CD4-positive, alpha-beta T cell treated with Interleukin-12 subunit alpha and Interleukin-12 subunit beta, for 1 hour (primary cell): Measurements from ENCODE around the gene PDK2.
A peak's percentile ranks its signal among the peaks of the same experiment; 100 is the strongest.

Experiments
- DNase-seq: peaks from one replicate; pipeline ENCODE4 v3.0.0-alpha.2; 2020

The PDK2 gene

GRCh38 chr17:50139950-50140885, 45.1 kb downstream of the PDK2 start:
- DNase-seq, result peak; percentile 85

GRCh38 chr17:50141026-50141744, 46.0 kb downstream of the PDK2 start:
- DNase-seq, result no peak

- no peak for DNase-seq
Measured at GRCh38 chr17:50141745-50142110, 46.6 kb downstream of the PDK2 start.

GRCh38 chr17:50143461-50144176, 48.5 kb downstream of the PDK2 start:
- no peak for DNase-seq

- no peak for DNase-seq
Measured at GRCh38 chr17:50144355-50144754, 49.2 kb downstream of the PDK2 start.

GRCh38 chr17:50144845-50145531, 49.8 kb downstream of the PDK2 start:
- DNase-seq, result no peak

- DNase-seq, result no peak
Measured at GRCh38 chr17:50145532-50146229, 50.5 kb downstream of the PDK2 start.

GRCh38 chr17:50146230-50146926, 51.2 kb downstream of the PDK2 start:
- DNase-seq, result no peak

GRCh38 chr17:50146927-50147665, 51.9 kb downstream of the PDK2 start:
- no peak for DNase-seq

GRCh38 chr17:50147841-50148225, 52.7 kb downstream of the PDK2 start:
- DNase-seq, result no peak

GRCh38 chr17:50148226-50149090, 53.3 kb downstream of the PDK2 start:
- DNase-seq, result peak; percentile 75

GRCh38 chr17:50149091-50149416, 53.9 kb downstream of the PDK2 start:
- DNase-seq, result no peak

GRCh38 chr17:50149417-50150353, 54.5 kb downstream of the PDK2 start:
- DNase-seq, result peak; percentile 61

GRCh38 chr17:50150354-50151040, 55.3 kb downstream of the PDK2 start, which contains the start of gene PPP1R9B:
PPP1R9B (minus strand) TSS chr17:50150677; CDS start chr17:50150513, 164 bp downstream.
- DNase-seq, result no peak

- DNase-seq, result peak; percentile 90
Measured at GRCh38 chr17:50151041-50151936, 56.1 kb downstream of the PDK2 start.

- DNase-seq, result peak; percentile 58
Measured at GRCh38 chr17:50151937-50152547, 56.9 kb downstream of the PDK2 start.
